GM21423 (cell line): ENCODE measurements around the gene PRR14.

ENCODE experiments used
- ATAC-seq: cut with Tn5 transposase; IDR thresholded peaks from one replicate; pipeline ENCODE4 v1.9.1; 2021; ENCODE audit warnings: mild to moderate bottlenecking, moderate library complexity; ENCODE audit not compliant: unreplicated experiment

The PRR14 gene

DNA sequence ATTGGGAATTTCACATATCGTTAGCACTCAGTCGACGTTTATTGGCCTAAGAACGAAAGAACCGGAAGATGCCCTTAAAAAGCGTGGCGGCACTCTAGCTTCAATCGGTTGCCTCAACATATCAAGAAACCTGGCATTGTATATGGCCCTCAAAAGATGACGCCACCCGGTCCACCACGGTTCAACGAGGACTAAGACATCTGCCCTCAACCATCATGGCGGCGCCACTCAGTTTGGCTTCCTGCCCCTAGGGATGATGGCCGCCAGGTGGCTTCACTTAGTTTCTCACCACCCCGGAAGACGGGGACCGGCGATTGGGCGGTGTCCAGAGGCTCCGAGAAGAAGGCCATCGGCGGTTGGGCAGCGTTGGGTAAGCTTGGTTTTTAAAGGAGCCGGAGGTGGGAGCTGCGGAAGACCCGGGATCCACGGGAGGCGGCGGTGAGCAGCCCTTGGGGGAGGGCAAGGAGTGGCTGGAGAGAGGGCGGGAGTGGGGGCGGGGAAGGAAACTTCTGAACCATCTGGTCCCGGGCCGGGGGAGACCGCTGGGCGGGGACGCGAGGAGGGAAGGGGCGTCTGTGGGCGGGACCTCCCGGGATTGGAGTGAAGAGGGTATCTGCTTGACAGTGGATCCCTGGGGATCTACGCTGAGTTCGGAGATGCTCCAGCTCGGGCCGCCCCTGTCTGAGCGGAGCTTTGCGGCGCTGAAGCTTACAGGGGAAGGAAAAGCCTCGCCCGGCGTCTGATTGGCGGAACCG, at the start of gene PRR14:
PRR14 (plus strand) TSS at position 592 of the 755 bp plus-strand sequence. CDS start 686 bp downstream, outside the sequence.
- ATAC-seq, result peak; percentile 75

DNA sequence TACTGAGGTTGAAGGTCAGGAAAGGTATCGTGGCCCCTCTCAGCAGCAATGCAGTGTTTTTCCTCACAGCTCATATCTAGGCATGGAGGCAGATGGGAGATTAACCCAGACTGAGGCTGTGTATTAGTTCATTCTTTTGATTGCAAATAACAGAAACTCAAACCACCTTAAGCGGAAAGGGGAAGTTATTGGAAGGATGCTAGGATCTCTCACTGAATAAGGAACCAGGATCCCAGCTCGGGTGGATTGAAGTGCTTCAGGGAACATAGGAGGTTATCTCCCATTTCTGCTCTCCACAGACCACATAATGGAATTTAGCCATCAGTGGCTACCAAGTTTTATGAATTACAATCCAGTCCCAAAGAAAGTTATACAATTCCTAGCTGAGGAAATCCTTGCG, 48.8 kb upstream of the PRR14 start:
- no peak for ATAC-seq

GRCh38 chr16:30602616-30603277, 48.0 kb upstream of the PRR14 start:
- no peak for ATAC-seq

DNA sequence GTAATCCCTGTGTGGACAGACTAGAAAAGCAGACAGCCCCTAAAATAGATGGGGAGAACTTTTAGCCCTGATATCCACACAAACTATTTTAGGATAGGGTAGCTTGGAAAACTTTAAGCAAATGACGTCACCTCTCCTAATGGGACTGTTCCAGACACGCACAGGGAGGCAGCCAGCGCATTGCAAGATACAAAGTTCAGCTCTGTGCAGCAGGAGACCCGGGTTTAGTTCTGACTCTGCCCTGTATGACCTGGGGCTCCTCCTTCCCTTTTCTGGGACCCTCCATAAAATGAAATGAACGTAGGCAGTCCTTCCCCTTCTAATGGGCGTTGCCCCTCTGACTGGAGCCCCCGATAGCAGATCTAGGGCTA, 46.8 kb upstream of the PRR14 start:
- ATAC-seq, result no peak

GRCh38 chr16:30604316-30604947, 46.3 kb upstream of the PRR14 start:
- ATAC-seq, result no peak

GRCh38 chr16:30605158-30605557, 45.6 kb upstream of the PRR14 start:
- ATAC-seq, result no peak

DNA sequence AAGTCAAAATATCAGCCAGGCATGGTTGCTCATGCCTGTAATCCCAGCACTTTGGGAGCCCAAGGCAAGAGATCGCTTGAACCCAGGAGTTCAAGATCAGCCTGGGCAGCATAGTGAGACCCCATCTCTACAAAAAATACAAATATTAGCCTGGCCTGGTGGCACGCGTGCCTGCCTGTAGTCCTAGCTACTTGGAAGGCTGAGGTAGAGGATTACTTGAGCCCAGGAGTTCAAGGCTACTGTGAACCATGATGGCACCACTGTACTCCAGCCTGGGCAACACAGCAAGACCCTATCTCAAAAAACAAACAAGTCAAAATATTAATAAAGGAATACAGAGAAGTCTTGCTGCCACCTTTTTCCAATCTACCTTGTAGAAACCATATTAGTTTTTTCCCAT, 44.8 kb upstream of the PRR14 start:
- no peak for ATAC-seq

- peak; percentile 24 for ATAC-seq
Observed at GRCh38 chr16:30609002-30609925, 41.5 kb upstream of the PRR14 start.

- peak; percentile 86 for ATAC-seq
Observed at GRCh38 chr16:30609926-30610839, 40.6 kb upstream of the PRR14 start, which contains the start of gene ZNF689. ZNF689 (minus strand) TSS chr16:30610389; CDS start chr16:30610041, 348 bp downstream.

DNA sequence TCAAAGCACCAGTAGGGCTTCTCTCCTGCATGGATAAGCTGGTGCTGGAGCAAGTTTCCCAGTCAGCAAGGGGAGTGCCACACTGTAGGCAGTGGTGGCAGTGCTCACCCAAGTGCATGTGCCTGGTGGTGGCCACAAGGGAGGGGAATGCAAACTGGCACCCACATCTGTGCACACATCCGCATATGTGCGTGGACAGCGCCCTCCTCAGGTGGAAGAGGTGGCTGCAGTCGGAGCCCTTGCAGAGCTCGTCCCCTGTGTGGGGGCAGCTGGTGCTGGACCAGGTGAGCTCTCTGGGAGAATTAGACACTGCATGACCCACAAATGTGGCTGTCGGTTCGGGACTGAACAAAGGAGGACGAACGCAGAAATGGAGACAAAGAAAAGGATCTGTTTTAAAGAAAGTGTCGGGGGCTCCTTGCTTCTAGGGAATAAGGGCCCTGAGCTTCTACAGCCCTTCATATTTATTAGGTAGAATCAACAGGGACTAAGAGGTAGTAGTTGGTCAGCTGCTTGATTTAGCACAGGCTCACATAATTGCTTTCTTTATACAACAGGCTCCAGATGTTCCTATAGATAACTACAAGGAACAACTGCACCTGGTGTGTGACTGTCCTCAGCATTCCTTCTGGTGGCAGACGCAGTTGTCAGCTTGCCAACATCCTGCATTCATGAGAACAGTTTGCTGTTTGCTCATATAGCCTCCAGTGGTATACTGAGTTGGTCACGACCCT, 35.2 kb upstream of the PRR14 start:
- no peak for ATAC-seq

DNA sequence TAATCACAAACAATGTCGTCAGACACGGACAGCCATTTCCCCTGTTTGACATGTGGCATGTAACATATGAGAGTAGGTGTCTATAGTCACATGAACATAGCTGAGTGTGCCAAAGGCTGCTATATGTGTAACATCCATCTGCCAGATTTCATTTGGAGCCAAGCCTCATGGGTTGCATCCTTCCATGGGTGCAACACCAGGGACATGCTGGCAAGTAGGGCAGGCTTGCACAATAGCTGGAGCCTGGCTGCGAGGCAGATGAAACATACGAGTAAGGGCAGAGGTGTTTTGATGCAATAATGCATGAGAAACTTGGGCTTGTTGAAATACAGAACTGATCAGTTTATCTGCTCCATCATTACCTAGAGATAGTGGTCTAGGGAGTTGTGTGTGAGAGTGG, 31.6 kb upstream of the PRR14 start:
- no peak for ATAC-seq

- ATAC-seq, result no peak
Observed at GRCh38 chr16:30619638-30620037, 31.1 kb upstream of the PRR14 start.

GRCh38 chr16:30620169-30620568, 30.6 kb upstream of the PRR14 start:
- no peak for ATAC-seq

DNA sequence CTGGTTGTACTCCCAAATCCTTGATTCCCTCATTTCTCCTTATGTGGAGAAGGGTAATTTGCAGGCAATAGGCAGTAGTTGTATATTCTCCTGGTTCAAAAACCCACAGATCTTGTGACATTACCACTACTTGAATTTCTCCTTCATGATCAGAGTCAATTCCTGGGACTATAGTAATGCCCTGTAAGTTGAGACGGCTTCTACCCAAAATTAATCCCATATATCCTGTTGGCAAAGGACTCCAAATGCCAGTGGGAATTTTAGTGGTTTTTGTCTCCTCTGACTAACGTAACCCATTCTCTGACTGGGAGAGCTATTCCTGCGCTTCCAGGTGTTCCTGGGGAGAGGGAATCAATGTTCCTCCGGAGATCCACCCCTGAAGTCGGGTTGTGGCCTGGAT, 29.0 kb upstream of the PRR14 start:
- no peak for ATAC-seq

- ATAC-seq, result no peak
Observed at GRCh38 chr16:30622455-30623032, 28.2 kb upstream of the PRR14 start.

DNA sequence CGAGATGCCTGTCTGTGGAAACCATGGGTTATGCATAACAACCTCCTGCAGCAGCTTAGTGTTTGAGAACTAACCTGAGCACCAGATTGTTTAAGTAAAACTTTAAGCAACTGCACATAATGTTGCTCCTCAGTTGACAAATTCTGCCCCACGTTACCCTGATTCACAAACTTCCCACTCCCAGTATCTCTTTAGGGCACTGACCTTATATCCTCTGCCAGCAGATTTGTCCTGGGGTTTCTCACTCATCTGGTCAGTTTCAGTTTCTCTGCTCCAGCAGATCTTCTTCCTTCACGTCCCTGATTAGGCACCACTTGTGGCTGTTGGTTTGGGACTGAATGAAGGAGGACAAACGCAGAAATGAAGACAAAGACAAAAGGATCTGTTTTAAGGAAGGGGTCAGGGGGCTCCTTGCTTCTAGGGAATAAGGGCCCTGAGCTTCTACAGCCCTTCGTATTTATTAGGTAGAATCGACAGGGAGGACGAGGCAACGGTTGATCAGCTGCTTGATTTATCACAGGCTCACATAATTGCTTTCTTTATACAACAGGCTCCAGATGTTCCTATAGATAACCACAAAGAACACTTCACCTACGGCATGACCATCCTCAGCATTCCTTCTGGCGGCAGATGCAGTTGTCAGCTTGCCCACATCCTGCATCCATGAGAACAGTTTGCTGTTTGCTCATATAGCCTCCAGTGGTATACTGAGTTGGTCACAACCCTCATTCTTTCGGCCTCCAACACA, 27.1 kb upstream of the PRR14 start:
- no peak for ATAC-seq

DNA sequence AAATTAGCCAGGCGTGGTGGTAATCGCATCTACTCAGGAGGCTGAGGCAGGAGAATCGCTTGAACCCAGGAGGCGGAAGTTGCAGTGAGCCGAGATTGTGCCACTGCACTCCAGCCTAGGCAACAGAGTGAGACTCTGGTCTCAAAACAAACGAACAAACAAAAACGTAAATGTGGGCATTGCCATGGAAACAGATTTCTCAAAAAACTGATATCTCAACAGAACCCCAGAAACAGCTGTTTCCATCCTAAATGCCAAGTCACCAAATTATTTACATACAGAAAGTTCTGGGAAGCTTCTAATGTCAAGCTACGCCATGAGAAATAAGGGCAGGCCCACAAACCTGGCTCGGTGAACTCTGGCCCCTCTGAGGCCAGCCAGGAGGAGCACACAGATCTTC, 24.5 kb upstream of the PRR14 start:
- ATAC-seq, result no peak
